ENCODE measurements around the gene CYB5D1.

- TF ChIP-seq RAD21 (conservative IDR thresholded peaks at IDR 0.05) (no peak), POLR2AphosphoS5 (IDR thresholded peaks at IDR 0.05) (no peak), CTCF (IDR thresholded peaks at IDR 0.05; ENCODE audit: poor library complexity, severe bottlenecking) (no peak), EZH2 (IDR thresholded peaks at IDR 0.05; ENCODE audit: borderline replicate concordance, insufficient read depth, low read length, poor library complexity, severe bottlenecking) (no peak), EP300 (conservative IDR thresholded peaks at IDR 0.05; ENCODE audit: poor library complexity, severe bottlenecking) (no peak), SMC3 (conservative IDR thresholded peaks at IDR 0.05; ENCODE audit: poor library complexity) (no peak)
- TF ChIP-seq, protein P1, sequence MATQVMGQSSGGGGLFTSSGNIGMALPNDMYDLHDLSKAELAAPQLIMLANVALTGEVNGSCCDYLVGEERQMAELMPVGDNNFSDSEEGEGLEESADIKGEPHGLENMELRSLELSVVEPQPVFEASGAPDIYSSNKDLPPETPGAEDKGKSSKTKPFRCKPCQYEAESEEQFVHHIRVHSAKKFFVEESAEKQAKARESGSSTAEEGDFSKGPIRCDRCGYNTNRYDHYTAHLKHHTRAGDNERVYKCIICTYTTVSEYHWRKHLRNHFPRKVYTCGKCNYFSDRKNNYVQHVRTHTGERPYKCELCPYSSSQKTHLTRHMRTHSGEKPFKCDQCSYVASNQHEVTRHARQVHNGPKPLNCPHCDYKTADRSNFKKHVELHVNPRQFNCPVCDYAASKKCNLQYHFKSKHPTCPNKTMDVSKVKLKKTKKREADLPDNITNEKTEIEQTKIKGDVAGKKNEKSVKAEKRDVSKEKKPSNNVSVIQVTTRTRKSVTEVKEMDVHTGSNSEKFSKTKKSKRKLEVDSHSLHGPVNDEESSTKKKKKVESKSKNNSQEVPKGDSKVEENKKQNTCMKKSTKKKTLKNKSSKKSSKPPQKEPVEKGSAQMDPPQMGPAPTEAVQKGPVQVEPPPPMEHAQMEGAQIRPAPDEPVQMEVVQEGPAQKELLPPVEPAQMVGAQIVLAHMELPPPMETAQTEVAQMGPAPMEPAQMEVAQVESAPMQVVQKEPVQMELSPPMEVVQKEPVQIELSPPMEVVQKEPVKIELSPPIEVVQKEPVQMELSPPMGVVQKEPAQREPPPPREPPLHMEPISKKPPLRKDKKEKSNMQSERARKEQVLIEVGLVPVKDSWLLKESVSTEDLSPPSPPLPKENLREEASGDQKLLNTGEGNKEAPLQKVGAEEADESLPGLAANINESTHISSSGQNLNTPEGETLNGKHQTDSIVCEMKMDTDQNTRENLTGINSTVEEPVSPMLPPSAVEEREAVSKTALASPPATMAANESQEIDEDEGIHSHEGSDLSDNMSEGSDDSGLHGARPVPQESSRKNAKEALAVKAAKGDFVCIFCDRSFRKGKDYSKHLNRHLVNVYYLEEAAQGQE (IDR thresholded peaks at IDR 0.05; ENCODE audit: borderline replicate concordance): no peak
Measured at GRCh38 chr17:7816926-7817642, 40.7 kb upstream of the CYB5D1 start.

All from neural cell (in vitro differentiated cells).